ENCODE data around the gene FAM32A.

The FAM32A gene

GRCh38 chr19:16225279-16226183 is 40.3 kb downstream of the FAM32A start:
- DNase-seq (ENCODE audit: low read depth), result no peak

DNA sequence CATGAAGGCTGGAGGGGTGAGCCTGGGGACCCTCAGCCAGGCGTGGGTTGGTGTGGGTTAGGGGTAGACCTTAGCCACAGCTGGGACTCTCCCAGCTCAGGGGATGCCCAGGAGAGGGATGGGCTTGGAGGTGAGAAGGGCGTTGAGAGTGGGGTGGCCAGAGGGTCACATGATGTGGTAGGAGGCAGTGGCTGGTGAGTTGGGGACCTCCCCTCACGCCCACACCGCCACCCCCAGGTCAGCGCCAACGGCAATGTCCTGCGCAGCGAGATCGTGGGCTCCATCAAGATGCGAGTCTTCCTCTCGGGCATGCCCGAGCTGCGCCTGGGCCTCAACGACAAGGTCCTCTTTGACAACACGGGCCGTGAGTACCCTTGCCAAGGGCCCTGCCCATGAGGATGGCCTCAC is 41.0 kb downstream of the FAM32A start:
- no peak for DNase-seq (ENCODE audit: low read depth)

DNA sequence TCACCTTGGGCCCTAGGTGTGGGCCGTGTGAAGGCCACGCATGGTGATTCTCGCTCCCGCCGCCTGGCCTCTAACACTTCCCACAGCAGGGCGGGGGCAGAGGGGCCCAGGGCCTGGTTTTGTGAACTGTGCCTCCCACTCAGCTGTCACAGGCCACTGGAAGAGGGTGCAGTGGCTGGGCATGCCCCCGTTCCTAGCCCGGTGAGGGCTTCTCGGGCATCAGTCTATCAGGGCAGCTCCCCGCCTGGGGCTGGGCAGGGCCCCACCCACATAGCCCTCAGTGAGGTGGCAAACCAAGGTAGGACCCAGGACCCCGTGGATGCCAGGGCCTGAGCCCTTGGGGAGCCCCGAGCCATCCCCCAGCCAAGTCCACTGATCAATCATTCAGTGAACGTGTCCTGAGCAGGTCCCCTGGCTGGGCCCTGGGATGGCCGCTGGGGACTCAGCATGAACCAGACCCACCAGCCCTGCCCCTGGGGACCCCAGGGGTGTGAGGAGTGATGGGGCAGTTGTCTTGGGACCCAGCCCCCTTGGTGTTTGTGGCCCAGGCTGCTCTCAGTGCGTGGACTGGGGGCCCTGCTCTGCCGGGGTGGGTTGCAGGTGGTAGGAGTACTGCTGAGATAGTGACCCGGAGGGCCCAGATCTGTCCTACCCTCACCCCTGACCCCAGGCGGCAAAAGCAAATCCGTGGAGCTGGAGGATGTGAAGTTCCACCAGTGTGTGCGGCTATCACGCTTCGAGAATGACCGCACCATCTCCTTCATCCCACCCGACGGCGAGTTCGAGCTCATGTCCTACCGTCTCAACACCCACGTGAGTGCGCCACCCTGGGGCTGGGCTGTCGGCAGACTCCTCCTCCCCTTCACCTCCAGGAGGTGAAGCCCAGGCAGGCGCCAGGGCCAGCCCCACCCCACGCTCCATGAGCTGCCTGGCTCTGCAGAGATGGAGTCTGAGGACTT is 41.9 kb downstream of the FAM32A start:
- no peak for DNase-seq (ENCODE audit: low read depth)

GRCh38 chr19:16227837-16228636 is 42.8 kb downstream of the FAM32A start:
- DNase-seq (ENCODE audit: low read depth), result no peak

DNA sequence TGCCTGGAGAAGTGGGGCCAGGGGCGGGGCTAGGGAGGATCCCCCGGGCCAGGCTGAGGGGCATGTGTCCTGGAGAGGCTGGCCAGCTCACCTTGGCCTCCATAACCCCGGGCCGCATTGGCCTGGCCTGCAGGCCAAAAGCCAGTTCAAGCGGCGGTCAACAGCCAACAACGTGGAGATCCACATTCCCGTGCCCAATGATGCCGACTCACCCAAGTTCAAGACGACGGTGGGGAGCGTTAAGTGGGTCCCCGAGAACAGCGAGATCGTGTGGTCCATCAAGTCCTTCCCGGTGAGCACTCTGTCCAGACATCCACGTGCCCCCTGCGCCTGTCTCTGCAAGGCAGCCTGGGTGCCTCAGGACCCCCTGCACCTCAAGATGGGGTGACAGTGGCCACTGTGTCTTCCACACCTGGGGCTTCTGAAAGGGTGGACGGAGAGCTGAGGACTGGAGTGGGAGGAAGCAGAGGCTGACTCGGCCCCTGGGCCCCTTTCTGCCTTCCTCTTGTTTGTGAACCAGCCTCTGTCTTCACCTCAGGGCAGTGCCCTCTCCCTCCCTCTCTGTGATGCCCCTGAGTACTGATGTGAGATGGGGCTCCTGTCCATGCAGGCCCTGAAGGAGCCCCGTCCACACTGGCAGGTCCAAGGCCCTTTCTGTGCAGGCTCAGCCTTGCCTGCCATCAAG is 43.6 kb downstream of the FAM32A start:
- DNase-seq (ENCODE audit: low read depth), result no peak

- DNase-seq (ENCODE audit: low read depth), result no peak
Measured at GRCh38 chr19:16229322-16229641, 44.1 kb downstream of the FAM32A start.

DNA sequence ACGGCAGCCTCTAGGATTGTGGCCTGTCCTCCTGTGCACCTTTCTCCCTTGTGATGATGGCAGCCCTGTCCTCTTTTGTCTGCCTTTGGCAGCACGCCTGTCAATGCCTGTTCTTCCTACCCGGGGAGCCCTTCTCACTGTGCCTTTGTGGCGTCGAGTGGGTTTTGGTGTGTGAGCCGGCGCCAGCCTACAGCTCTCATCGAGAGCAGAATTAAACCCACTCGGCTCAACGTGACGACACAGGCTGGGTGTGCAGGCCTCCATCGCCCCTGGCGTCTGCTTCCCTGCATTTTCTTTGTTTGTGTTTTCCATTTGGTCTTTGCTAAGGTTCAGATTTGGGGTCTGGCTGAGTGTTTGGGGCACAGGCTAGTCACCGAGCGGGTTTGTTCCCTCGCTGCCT is 46.9 kb downstream of the FAM32A start:
- no peak for DNase-seq (ENCODE audit: low read depth)

DNA sequence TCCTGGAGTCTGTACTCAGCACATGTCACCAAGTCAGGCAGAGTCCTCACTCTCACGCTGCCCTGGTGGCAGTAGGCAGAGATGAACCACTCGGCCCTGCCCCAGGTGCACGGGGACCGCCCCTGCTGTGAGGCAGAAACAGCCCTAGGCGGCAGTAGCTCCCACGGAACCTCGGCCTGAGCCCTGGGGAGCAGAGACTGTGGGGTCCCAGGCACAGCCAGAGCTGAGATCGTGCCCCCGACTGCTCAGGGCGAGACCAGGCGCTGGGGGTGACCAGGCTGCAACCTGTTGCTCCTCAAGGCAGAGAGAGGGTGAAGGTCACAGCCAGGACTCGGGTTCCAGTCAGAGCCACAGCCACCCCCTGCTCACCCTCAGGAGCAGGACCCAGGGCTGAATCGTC is 47.4 kb downstream of the FAM32A start:
- DNase-seq (ENCODE audit: low read depth), result no peak

GRCh38 chr19:16233081-16233776 is 48.0 kb downstream of the FAM32A start:
- no peak for DNase-seq (ENCODE audit: low read depth)

- DNase-seq (ENCODE audit: low read depth), result no peak
Measured at GRCh38 chr19:16233836-16234551, 48.8 kb downstream of the FAM32A start.

DNA sequence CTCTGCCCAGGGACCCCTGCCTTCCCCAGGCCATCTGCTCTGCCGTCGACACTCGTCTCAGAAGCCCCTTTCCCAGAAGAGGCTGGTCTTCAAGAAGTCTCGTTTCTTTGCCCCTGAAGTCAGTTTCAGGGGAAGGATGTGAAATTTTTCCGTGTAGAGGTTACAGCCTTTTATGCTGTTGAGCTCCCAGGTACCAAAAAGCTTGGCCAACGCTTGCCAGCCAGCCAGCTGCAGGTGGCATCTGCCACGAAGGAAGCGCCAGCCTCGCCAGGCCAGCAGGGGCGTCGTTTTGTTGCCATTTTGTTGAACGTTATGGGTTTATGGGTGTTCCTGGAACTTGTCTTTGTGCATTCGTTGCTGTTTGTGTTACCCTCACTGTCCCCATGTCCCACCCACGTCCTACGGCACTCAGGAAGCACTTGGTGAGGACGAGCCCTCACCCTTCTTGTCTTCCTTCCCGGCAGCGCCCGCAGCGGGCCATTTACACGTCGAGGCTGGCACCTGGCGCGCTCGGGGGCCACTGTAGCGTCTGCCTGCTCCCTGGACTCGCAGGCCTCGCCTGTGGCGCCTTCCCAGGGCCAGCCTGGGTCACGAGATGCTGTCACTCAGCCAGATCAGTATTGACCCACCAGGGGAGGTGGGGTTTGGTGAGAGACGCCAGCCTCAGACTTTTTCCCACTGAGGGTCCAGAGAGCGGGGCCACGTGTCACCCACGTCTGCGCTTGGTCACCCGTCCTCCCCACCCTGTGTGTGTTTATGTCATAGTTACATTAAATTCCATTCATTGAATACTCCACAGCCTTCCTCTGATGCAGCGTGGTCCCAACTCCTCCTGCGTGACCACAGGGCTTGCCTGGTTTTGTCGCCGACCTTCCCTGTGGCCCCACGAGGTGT is 49.6 kb downstream of the FAM32A start:
- DNase-seq (ENCODE audit: low read depth), result no peak

DNA sequence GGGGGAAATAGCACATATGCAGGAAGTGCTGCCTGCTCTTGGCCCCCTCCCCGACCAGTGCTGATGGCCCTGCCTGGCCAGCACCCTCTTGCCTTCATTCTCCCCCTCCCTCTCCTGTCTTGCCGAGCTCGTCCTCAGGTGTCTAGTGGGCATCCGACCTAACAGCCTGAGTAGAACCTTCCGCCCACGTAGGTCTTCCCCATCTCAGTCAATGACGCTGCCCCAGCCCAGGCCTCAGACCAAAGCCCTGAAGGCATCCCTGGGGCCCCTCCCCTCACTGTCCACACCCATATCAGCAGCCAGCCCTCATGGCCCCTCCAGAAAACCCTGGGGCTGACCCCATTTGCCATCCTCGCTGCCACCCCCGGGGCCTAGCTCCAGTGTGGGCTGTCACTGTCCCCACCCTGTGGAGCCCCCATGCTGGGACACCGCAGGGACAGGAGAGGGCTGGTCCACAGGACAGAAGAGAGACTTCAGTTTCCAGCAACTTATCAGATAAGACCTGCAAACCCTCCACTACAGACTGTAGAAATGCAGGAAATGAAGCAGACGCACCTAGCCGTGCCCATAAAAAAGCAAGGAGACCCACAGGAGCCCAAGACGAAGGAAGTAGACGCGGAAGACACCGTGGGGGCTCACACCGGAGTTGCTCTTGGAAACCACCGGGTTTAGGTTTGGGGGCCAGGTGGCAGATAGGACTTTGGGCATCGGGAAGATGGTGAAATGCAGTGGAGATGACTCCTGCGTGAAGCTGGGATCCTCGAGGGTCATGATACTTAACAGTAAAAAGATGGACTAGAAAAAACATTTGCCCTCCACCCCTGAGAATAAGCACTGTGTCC is 50.8 kb downstream of the FAM32A start:
- DNase-seq (ENCODE audit: low read depth), result no peak

Data from EH (cell line).